Dermis microvascular lymphatic vessel endothelial cell (primary cell): ENCODE data around the gene NUMBL. TPM values are rescaled to one million over a fixed set of nuclear protein-coding genes. Genes with fewer than 3 reads are reported as not detected.

Experiments
- DNase-seq, 2 donors: peaks; one replicate each; pipeline versions ENCODE4 v3.0.0 to v3.0.0-alpha.2; 2010; ENCODE audit warnings: low read depth in 2 of 2
- total RNA-seq: library from RNA; depleted of rRNA; stranded (reverse); fragments of >200 nt; gene quantifications from 2 replicates; pipeline ENCODE4 v1.2.1, GENCODE V29; 2014

The NUMBL gene
- total RNA-seq, 1 donor from 2014 or later: 6.8 TPM

GRCh38 chr19:40690693-40691420 is 406 bp upstream of the NUMBL start:
- peak; percentile 55 to 92 for DNase-seq

- DNase-seq: peak in 1 of 2 donors; percentile 49
Observed at GRCh38 chr19:40689339-40690049, 957 bp downstream of the NUMBL start.

- peak in 1 of 2 donors; percentile 30 for DNase-seq
Observed at GRCh38 chr19:40688987-40689338, 1.5 kb downstream of the NUMBL start.

GRCh38 chr19:40688309-40688708 is 2.1 kb downstream of the NUMBL start:
- DNase-seq: no peak

GRCh38 chr19:40687525-40688016 is 2.9 kb downstream of the NUMBL start:
- DNase-seq: peak in 1 of 2 donors; percentile 37

- DNase-seq: no peak
Observed at GRCh38 chr19:40686882-40687524, 3.4 kb downstream of the NUMBL start.

GRCh38 chr19:40685563-40685962 is 4.9 kb downstream of the NUMBL start:
- no peak for DNase-seq

- no peak for DNase-seq
Observed at GRCh38 chr19:40685016-40685526, 5.4 kb downstream of the NUMBL start.

- DNase-seq: no peak
Observed at GRCh38 chr19:40684280-40684679, 6.2 kb downstream of the NUMBL start.

- DNase-seq: no peak
Observed at GRCh38 chr19:40683437-40683836, 7.0 kb downstream of the NUMBL start.

GRCh38 chr19:40682431-40682964 is 8.0 kb downstream of the NUMBL start:
- DNase-seq: no peak

- no peak for DNase-seq
Observed at GRCh38 chr19:40681039-40681438, 9.4 kb downstream of the NUMBL start.

GRCh38 chr19:40677156-40677555 is 13.3 kb downstream of the NUMBL start:
- no peak for DNase-seq

GRCh38 chr19:40674291-40674690 is 16.2 kb downstream of the NUMBL start:
- no peak for DNase-seq

GRCh38 chr19:40673397-40673796 is 17.1 kb downstream of the NUMBL start:
- DNase-seq: no peak

- no peak for DNase-seq
Observed at GRCh38 chr19:40672573-40673299, 17.7 kb downstream of the NUMBL start.

- no peak for DNase-seq
Observed at GRCh38 chr19:40672038-40672437, 18.4 kb downstream of the NUMBL start.

- DNase-seq: no peak
Observed at GRCh38 chr19:40671404-40671803, 19.0 kb downstream of the NUMBL start.

- no peak for DNase-seq
Observed at GRCh38 chr19:40668991-40669614, 21.3 kb downstream of the NUMBL start.

- DNase-seq: no peak
Observed at GRCh38 chr19:40667602-40668001, 22.8 kb downstream of the NUMBL start.
